ENCODE measurements around the gene POP7.
"Not testable (repeated sequence)": the region's sequence is repeated elsewhere in the genome, so short reads cannot be mapped to it uniquely, and the experiment has no call there.

Gene POP7

DNA sequence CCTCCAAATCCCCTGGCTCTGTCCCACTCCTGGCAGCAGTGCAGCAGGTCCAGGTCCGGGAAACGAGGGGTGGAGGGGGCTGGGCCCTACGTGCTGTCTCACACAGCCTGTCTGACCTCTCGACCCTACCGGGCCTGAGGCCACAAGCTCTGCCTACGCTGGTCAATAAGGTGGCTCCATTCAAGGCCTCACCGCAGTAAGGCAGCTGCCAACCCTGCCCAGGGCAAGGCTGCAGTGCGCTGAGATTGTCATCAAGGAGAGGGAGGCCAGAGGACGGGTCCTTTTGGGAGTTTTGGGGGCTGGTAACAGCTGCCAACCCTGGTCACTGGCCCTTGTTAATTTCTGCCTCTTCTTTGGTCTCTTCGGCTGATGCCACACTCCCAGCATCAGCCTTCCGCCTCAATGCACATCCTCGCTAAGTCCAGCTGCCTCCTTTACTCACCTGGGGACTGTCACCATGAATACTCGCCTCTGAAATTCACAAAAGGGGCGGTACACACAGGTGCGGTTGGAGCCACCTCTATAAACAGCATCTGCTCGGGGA lies 17.9 kb downstream of the POP7 start:
- DNase-seq (ENCODE audit: low read depth in 2 of 2), result no peak

DNA sequence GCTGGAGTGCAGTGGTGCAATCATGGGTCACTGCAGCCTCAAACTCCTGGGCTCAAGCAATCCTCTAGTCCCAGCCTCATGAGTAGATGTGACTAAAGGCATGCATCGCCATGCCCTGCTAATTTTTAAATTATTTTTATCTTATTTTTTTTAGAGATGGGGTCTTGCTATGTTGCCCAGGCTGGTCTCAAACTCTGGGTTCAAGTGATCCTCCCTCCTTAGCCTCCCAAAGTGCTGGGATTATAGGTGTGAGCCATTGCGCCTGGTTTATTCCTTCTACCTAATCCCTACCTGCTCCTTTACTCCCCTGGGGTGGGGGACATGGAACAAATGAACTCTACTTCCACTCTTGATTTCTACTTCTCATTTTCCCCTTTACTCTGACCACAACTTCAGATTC lies 18.4 kb downstream of the POP7 start:
- not testable (repeated sequence) for DNase-seq (ENCODE audit: low read depth in 2 of 2)

DNA sequence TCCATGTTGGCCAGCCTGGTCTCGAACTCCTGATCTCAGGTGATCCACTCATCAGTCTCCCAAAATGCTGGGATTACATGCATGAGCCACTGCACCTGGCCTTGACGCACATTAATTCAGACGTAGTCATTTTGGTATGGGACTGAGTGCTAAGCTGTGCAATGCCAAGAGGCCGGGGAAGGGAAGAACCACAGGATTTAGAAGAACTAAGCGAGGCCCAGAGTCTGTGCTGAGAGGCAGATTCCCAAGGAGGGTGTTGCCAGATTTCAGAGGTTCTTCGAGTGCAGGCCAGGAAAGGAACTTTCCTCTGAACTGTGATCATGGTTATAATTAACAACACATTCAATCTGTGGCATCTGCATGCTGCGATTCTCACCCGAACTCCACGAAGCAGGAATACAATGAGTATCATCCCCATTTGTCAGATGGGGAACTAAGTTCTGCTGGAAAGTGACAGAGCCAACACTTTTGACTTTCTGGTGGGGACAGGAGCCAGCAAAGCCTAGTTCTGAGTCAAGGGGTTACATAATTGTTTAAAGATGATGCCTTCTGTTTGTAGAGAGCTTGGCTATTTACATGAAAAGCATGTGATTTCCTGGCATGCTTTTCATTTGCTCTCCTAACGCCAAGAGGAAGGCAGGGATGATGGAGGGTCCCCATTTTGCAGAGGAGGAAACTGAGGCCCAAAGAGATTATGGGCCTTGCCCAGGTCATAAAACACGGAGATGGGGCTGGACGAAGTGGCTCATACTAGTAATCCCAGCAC lies 21.3 kb downstream of the POP7 start:
- DNase-seq (ENCODE audit: low read depth in 2 of 2), result no peak

DNA sequence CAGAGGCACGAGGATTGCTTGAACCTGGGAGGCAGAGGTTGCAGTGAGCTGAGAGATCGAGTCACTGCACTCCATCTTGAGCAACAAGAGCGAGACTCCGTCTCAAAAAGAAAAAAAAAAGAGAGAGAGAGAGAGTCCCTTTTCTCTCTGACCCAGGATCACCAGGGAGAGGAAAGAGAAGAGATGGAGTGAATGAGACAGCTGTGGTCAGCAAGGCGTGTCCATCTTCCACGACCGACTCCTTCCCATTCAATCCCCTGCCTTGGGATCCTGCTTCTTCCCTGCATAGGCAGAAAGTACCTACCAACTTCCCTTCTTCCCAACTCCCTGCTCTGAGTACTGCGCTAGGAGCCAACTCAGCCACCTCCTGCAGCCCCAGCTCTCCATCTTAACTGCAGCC lies 22.3 kb downstream of the POP7 start:
- no peak for DNase-seq (ENCODE audit: low read depth in 2 of 2)

DNA sequence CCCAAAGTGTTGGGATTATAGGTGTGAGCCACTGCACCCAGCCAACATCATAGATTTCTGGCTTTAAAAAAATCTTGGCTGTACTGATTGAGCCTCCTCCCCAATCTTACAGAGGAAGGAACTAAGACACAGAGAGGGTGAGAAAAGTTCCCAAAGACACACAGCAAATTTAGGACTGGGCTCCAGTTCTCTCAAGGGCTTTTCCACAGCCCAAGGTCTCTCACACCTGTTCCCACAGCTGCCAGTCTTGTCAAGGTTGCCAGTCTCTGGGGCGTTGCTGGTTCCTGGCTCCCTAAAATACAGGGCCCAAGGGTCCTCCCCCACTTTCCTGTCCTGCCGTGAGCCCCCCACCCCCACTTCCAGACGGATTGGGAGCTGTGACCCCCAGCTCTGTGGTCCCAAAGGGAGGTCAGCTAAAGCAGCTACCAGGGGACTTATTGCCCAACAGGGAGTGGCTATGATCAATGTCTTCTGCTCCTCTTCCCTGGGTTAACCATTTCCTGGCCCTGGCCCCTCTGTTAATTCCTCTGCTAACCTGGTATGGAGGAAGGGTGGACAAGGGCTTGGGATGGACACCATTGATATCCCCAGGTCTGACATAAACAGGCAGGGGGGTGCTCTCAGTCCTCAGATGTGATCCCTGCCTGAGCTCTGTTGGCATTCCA lies 24.3 kb downstream of the POP7 start:
- DNase-seq (ENCODE audit: low read depth in 2 of 2), result no peak

DNA sequence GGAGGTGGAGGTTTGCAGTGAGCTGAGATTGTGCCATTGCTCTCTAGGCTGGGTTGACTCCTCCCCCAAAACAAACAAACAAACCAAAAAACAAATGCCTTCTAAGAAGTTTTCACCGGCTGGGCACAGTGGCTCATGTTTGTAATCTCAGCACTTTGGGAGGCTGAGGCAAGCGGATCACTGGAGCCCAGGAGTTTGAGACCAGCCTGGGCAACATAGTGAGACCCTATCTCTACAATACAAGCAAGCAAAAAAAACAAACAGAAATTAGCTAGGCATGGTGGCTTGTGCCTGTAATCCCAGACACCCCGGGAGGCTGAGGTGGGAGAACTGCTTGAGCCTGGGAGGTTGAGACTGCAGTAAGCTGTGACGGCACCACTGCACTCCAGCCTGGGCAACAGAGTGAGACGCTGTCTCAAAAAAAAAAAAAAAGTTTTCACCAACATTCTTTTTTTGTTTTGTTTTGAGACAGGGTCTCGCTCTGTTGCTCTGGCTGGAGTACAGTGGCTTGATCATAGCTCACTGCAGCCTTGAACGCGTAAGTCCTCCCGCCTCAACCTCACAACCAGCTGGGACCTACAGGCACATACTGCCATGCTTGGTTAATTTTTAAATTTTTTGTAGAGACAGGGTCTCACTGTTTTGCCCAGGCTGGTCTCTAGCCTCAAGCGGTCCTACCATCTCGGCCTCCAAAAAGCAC lies 26.2 kb downstream of the POP7 start:
- DNase-seq (ENCODE audit: low read depth in 2 of 2), result no peak

DNA sequence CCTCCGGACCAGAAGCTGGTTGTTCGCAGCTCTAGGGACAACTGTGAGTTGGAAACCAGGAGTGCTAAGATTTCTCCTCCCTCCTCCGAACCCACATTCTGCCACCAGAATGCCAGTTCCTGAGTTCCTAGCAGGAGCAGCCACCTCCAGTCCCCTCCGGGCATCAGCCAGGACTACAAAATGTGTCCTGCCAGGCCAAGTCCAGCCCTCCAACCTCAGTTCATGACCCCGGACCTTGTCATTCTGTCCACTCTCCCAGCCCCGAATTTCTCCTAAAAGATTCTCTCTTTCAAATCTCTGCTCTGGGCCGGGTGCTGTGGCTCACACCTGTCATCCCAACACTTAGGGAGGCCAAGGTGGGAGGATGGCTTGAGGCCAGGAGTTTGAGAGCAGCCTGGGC lies 29.8 kb downstream of the POP7 start:
- no peak for DNase-seq (ENCODE audit: low read depth in 2 of 2)

DNA sequence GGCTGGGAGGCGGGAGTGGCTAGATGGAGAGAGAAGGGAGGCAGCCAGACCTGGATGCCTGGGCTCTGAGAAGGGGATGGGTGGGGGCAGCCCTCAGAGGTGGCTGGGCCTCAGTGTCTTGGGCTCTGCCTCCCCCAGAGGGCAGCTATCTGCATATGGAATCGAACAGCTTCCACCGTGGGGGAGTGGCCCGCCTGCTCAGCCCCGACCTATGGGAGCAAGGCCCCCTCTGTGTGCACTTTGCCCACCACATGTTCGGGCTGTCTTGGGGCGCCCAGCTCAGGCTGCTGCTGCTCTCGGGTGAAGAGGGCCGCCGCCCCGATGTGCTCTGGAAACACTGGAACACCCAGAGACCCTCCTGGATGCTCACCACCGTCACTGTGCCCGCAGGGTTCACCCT lies 30.8 kb downstream of the POP7 start:
- no peak for DNase-seq (ENCODE audit: low read depth in 2 of 2)

DNA sequence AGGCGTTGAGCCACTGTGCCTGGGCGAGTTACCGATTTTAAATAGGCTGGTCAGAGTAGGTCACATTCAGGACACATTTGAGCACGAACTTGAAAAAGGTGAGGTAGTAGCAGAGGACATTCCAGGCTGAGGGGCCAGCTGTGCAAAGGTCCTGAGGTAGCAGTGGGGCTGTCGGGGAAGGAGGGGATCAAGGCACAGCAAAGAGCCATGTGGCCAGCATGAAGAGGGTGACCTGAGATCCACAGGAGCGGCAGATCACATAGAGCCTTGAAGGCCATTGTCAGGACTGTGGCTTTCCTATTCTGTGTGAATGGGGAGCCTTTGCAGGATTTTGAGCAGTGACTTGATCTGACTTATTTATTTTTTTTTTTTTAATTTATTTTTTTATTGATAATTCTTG lies 34.0 kb downstream of the POP7 start:
- DNase-seq (ENCODE audit: low read depth in 2 of 2), result no peak

DNA sequence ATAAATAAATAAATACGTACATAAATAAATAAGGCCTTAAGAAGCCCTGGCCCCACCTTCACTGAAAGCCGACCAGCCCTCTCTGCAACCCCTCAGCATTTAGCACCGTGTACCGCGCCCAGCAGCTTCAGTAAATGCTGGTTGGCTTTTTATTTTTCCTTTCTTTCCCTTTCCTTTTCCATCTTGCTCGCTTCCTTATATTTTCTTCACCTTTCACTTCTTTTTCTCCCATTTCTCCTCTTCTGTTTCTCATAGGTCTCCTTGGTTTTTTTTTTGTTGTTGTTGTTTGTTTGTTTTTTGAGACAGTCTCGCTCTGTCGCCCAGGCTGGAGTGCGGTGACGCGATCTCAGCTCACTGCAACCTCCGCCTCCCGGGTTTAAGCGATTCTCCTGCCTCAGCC lies 38.7 kb downstream of the POP7 start:
- DNase-seq (ENCODE audit: low read depth in 2 of 2), result no peak

DNA sequence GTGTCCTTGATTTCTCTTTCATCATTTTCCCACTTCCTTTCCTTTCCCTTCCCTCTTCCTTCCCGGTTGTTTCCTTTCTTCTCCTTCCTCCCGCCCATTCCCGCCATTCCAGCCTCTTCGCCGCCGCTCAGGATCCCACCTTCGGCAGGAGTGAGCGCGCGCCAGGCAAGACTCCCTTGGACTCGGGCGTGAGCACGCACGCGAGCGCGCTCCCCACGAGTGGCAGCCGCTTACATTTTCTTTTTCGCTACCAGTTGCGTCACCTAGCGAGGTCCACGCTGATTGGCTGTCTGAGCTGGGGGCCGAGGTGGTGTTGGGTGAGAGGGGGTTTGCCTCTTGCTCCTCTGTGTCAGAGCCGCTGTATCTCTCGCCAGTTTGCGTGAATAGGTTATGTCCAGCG lies 39.3 kb downstream of the POP7 start:
- DNase-seq (ENCODE audit: low read depth in 2 of 2), result no peak

DNA sequence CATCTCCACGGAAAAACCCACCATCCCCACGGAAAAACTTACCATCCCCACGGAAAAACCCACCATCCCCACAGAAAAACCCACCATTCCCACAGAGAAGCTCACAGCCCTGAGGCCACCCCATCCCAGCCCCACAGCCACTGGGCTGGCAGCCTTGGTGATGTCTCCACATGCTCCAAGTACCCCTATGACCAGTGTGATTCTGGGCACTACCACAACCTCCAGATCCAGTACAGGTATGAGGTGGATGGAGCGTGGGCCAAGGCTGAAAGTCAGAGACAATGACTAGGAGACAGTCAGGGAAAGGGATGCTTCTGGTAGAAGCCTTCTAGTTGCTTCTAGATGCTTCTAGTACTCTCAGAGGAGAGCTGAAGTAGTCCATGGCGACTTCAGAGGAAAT lies 47.1 kb downstream of the POP7 start:
- DNase-seq (ENCODE audit: low read depth in 2 of 2), result no peak

DNA sequence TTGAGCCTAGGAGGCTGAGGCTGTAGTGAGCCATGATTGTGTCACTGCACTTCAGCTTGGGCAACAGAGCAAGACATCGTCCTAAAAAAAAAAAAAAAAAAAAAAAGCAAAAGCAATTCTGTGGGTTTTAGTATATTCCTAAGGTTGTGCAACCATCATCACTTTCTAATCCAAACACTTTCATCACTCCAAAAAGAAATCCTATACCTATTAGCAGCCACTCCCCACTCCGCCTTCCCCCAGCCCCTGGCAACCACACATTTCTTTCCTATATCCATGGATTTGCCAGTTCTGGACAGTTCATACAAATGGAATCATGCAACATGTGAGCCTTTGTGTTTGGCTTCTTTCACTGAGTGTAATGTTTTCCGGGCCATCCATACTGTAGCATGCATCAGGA lies 47.8 kb downstream of the POP7 start:
- DNase-seq (ENCODE audit: low read depth in 2 of 2), result no peak
